K562 (cell line): ENCODE measurements around the gene CYP2R1. TPM values are rescaled to one million over a fixed set of nuclear protein-coding genes. Genes with fewer than 3 reads are reported as not detected.

Experiments
- ATF4 ChIP-seq: fragments of 450-650 bp; formaldehyde crosslinking; IDR thresholded peaks from 2 replicates; pipeline ENCODE4 v1.4.0; 2022; ENCODE audit warnings: mild to moderate bottlenecking, moderate library complexity
- CSDE1 ChIP-seq, 2 experiments: fragments of 450-650 bp; IDR thresholded peaks; 2 replicates each; pipeline ENCODE4 v1.6.1; 2016; ENCODE audit warnings: mild to moderate bottlenecking in 1 of 2
- E4F1 ChIP-seq: fragments of 250-450 bp; sonication (Bioruptor Pico); IDR thresholded peaks from 2 replicates; pipeline ENCODE4 v1.5.0; 2021; ENCODE audit warnings: mild to moderate bottlenecking, borderline replicate concordance
- MGA ChIP-seq: fragments of 450-650 bp; IDR thresholded peaks from 2 replicates; pipeline ENCODE4 v1.6.1; 2016; ENCODE audit warnings: mild to moderate bottlenecking, moderate library complexity
- NRF1 ChIP-seq, 2 experiments: fragments of 450-650 bp; IDR thresholded peaks in 1 of 2; conservative IDR thresholded peaks in 1 of 2; 2 replicates each; pipeline ENCODE4 v1.6.1; 2014; ENCODE audit warnings: mild to moderate bottlenecking in 2 of 2
- TAF9B ChIP-seq: fragments of 450-650 bp; IDR thresholded peaks from 2 replicates; pipeline ENCODE4 v1.6.1; 2018; ENCODE audit warnings: mild to moderate bottlenecking; ENCODE audit not compliant: partially characterized antibody
- TCF7L2 ChIP-seq: fragments of 150-350 bp; IDR thresholded peaks from 2 replicates; pipeline ENCODE4 v1.6.1; 2016; ENCODE audit warnings: low read depth, mild to moderate bottlenecking, low read length, moderate library complexity
- TFE3 ChIP-seq: fragments of 450-650 bp; formaldehyde crosslinking; IDR thresholded peaks from 2 replicates; pipeline ENCODE4 v1.4.0; 2020; ENCODE audit warnings: mild to moderate bottlenecking, mixed read lengths
- WHSC1 ChIP-seq: IDR thresholded peaks from one replicate; pipeline ENCODE4 v1.6.1; 2012; ENCODE audit warnings: low read length, control low read depth, inconsistent platforms
- polyA plus RNA-seq, 8 experiments: library from polyadenylated mRNA; depleted of rRNA in 4 of 8; stranded (reverse) in 5 of 8; unstranded in 3 of 8; fragments of >200 nt; fragmentation: Nextera tagmentation in 2 of 8; fragmentation: Illumina TruSeq in 1 of 8; extraction: Ambion mirVana in 2 of 8; extraction: Trizol in 1 of 8; gene quantifications; 2 replicates each; pipeline versions ENCODE4 v1.2.1 to v1.2.3, GENCODE V29; 2011 to 2014; ENCODE audit warnings: inconsistent platforms in 1 of 8, missing spikeins in 1 of 8
- total RNA-seq, 7 experiments: library from RNA; depleted of rRNA in 6 of 7; stranded (reverse); fragments of >200 nt in 6 of 7; fragmentation: Illumina TruSeq in 2 of 7; extraction: Trizol in 2 of 7; gene quantifications; 2 replicates each; pipeline versions ENCODE4 v1.2.1 to v1.2.3, GENCODE V29; 2011 to 2021; ENCODE audit warnings: low replicate concordance in 1 of 7

The CYP2R1 gene
- total and polyA plus RNA-seq, 9 of the 15 experiments (the other 6 are each of a cell fraction or from before 2014, with no cell fraction given) = 19.4 to 40.5 (median 29.4) TPM

GRCh38 chr11:14894657-14895598 lies 2.9 kb upstream of the CYP2R1 start (continued):
- TF ChIP-seq E4F1 (CRISPR knock-in tag) (no peak), ATF4 (CRISPR knock-in tag) (peak; percentile 99), CSDE1 (IDR thresholded peaks at IDR 0.05) (no peak), TFE3 (CRISPR knock-in tag) (no peak), TAF9B (no peak), TCF7L2 (no peak), MGA (peak; percentile 81), NRF1 (conservative IDR thresholded peaks at IDR 0.05 in 1 of 2, IDR thresholded peaks at IDR 0.05 in 1 of 2) (peak in 1 of 2 experiments; percentile 10; a peak in 1 of 4 replicates), WHSC1 (no peak)
